NCI-H524 treated with DMSO at 0.1 percent for 48 hours (cell line): ENCODE results near the gene PRKAR1B.

Source experiments
- DNase-seq: peaks from one replicate; lab custom pipeline; 2025; lab: John Stamatoyannopoulos, UW

The PRKAR1B gene

DNA sequence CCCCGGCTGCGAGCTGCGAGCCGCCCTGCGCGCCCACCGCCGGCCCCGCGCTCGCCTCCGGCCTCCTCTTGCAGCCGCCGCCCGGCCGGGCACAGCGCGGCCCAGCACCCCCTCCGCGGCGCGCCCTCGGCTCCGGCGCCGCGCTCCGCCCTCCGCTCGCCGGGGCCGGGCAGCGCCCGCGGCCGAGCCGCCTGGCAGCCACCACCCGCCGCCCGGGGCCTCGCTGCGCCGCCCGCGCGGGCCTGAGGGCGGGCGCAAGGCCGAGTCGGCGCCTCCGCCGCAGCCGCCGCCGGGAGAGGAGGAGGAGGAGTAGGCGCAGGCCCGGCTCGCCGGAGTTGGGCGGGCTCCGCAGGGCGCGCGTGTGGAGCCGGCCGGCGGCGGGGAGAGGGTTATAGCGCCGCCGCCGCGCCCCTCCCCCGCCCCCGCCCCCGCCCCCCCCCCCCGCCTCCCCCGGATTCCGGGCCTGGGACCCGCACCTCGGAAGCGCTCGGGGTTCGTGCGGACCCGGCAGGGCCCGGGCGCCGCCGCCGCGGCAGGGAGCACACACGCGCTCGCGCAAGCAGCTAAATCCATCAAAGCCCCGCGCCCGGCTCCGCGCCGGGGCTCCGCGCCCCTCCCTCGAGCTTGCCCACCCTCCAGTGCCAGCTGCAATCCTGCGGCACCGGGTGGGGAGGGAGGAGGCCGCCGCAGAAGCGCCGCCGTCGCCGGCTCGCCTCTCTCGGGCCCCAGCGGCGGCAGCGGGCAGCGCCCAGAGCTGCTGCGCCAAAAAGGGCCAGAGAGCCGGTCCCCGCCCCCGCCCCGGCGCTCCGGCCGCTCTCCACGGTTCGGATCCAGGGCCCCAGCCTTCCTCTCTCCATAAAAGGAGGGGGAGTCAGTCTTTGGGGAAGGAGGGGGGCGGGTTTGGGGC is 207.3 kb downstream of the PRKAR1B start, which contains the start of gene PDGFA:
Gene PDGFA, minus strand, starts transcription at position 363 of the 907 bp plus-strand sequence. CDS start 845 bp downstream, outside the sequence.
- no peak for DNase-seq

DNA sequence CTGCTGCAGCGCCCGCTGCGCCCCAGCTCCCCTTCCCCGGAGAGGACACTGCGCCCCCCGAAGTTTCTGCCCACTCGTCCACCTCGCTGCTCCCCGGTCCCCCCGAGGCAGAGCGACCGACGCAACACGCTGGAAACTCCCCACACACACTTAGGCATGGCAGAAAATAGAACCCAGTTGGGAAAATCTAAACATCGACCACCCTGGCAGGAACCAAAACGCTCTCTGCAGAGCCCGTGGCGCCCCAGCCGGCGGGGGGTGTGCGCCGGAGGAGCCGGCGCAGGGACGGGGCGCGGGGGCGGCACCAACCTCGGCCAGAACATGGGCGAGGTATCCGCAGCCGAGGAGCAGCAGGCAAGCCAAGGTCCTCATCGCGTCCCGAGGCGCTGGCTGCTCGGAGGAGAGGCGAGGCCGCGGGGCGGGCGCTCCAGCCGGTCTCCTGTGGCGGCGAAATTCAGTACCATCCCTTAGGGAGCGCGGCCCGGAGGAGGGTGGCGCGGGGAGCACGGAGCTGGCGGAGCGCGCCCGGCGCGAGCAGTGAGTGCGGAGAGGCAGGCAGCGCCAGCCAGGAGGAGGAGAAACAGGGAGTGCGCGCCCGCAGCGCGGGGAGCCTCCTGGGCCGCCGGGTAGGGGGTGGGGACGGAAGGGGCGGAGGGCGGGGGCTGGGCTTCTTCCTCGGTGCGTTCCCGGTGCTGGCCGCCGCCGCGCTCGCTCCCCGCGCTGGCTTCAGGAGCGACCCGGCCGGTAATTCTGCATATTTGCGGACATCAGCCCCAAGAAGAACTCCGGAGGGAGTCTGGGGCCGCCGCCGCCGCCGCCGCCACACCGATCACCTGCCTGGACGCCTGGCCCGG is 208.2 kb downstream of the PRKAR1B start:
- DNase-seq = no peak

DNA sequence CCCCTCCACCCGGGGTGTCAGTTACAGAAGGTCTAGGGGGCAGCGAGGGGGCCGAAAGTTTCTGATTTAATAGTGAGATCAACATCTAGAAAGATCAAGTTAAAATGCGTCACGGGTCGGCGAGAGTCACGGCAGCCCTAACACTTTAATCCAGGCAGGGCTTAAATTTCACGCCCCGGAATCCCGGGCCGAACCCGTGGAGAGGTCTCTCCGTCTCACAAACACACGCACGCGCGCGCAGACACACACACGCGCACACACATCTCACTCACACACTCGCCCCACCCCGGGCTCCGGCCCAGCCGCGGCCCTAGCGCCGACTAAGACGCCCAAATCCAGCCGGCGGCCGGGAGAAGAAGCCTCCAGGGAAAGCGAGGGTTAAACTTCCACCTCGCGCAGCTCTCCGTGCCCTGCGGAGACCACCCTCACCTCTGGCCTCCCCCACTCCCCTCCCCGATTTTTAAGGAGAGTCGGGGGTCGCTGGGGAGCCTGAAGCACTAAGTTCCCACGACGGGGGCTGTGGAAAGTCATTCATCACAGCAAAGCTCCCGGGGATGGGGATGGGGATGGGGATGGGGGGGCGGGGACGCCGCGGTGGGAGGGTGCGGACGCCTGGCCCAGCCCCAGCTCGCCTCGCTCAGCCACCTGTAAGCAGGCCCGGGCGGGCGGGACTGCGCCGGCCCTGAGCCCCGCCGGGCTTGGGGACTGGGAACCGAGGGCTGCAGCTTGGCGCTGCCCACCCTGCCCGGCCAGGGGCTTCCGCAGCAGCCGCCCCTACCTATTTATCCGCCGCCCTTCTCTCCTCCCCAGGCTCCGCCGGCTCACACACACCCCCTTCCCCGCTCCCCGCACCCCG is 209.1 kb downstream of the PRKAR1B start:
- DNase-seq = no peak

DNA sequence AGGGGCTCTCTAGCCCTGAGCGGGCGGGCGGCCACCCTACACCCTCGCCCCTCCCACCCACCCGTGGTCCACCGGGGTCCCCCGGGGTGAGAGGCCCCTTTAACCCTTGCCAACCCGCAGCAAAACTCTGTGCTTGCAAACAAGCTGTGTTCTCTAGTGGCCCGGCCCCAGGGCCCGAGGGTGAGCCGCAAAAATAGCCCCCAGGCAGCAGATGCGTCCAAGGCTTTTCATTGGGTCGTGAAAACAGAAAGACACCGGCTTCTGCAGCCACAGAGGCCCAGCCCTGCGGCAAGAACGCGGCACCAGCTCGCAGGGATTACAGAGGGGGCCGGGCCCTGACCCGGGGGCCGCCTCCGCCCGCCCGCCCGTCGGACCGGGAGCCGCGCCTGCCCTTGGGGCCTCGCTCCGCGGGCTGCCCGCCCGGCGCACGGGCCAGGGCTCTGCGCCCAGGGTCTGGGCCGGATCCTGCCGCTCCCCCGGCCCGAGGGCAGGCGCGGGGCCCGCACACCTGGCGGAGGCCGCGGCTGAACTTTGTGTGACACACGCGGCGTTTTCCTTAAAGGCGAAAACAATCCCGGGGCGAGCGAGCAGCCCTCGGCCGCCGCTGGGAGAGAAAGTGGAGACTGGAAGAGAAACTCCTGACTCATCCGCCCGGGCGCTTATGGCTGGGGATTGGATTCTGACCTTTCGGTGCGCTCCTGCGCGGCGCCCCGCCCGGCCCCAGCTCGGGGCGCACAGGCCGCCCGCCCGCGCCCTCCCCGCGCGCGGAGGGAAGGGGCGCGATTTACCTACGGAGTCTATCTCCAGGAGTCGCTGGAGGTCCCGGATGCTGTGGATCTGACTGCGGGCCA is 210.2 kb downstream of the PRKAR1B start:
- DNase-seq = no peak

DNA sequence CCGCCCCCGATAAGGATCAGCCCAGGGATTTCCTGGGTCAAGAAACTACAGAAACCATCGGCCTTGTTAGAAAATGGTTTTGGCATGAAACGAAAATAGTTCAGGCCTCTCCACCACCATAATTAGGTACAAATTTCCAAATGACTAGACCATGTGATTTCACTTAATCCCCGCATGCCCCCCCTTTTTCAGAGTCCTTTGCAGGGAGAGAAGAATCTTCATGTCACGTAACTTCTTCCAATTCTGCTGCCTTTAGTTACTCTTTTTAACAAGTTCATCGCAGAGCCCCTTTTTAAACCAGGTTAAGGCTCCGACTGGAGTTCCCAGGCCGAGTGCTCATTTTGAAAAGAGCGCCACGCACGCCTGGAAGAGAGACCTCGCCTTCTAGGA is 210.9 kb downstream of the PRKAR1B start:
- DNase-seq = no peak

DNA sequence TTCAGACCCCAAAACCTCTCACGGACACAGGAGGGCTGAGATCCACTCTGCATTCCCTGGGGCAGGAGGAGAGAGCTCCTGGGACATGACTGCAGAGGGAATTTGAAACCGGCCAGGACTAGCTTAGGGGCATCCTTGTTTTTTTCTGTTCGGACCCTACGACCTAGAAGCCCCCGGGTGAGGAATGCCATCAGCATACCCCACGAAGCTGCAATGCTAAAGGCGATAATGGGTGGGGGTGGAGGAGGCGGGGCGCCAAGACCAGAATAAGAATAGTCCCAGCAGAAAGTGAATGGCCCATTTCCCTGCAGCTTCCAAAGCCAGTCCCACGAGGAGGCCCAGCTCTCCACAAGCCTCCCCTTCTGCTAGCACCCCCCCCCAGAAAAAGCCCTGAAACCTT is 211.5 kb downstream of the PRKAR1B start:
- DNase-seq = no peak

DNA sequence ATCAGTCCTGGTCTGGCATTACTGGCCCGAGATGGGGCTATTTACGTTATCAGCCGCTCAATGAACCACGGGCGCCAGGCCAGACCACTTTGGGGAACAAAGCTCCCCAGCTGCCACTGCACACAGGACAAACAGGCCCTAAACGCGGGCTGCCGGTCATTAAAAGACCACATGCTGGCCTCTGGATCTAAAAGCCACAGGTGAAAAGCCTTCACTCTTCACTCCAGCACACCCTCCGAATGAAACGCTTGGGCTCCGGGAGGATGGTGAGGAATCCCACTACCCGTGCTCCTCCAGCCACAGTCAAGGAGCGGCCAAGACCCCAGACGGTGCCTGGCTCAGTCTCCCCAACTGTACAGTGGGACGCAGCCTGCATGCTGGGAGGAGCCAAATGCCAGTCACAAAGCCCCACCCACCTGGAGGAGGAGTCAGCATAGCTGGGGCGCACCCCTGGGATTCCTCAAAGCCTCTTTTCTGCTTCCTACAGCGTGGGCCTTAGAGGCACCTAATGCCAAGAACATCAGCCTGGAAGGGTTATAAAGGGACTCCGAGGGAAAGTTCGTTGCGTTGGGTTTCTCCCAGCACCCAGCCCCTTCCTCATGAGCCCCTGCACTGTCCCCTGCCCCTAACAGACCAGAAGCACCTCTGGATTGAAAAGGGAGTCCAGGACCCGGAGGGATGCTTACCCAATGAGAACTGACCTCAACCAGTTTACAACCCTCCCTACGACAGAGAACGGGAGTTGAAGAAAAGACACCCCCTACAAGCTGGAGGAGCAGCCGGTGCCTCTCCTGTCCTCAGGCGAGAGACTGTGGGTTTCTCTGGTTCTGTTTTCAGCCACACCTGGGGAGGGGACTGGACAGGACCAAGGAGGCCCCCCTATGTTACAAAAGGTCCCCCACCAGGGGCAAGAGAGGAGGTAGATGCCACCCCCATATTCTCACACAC is 212.2 kb downstream of the PRKAR1B start:
- no peak for DNase-seq

DNA sequence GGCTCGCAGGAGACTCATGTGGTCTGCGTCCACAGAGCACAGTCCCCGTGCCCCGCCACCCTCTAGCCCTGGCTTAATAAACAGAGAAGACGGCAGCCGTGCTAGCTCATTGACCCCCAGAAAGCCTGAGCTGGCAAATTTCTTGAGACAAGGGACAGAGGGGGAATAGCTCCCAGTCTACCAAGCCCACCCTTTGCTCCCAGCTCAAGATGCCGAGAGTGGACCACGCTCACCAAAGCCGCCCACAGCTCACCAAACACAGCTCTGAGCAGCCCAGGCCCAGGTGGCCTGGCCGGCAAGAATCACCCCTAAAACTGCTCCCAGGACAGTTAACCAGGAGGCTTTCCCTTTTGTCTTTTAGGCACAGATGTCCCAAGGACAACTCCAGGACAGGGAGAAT is 212.8 kb downstream of the PRKAR1B start:
- DNase-seq = no peak

DNA sequence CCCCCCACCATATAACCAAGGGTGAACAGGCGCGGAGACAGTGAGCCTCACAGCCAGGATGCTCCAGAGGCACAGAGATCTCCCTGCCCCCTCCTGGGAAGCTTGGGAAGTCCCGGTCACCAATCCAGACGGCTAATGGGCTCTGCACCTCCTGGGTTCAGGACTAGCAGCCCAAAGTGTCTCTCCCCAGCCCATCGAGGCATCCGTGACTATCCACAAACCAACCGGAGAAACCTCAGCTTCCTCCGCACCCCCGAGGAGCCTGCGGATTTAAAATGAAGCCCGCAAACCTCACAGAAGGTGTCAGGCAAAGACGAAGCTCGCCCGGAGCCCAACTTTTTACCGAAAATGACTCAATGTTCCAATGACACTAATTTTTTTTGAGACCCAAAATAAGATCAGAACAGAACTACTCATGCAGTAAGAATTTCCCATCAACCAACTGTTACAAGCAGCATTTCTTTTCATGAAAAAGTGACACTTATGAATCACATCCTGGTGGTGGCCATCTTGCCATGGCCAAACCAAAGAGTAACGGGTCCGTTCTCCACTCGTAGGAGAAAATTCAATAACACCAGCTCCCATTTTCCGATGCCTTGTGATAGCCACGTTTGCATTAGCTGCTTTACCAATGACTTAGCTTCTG is 213.4 kb downstream of the PRKAR1B start:
- DNase-seq = no peak

DNA sequence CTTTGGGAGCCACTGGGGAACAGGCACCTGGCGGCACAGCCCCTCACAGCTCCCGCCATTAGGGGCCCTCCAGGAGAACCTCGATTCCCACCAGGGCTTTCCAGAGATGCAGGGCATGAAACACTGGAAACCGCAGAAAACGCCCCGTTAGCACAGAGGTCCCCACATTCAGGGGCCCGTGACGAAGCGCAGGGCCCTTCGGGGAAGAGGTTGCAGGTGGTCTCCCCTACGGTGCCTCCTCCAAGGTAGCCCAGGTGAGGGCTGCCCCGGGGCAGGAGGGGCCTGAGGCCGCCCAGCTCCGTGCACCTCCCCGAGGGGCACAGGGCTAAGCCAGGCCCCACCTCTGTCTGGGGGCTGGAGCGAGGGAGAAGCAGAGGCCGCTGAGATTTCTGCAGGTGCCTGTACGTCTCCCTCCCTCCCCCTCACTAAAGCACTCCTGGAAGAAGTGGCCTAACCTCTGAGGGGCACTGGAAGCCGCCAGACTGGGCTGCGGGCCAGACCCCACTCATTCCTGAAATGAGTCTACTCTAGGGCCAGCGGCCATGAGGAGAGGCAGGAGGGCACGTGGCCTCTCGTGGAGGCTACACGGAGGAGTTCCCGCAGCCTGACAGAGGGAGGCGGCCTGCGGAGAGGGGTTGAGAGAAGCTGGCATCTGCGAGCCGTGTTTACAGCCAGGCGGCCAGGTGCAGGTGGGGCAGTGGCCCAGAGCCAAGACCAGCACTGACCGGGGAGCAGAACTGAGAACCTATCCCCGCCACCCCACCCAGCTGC is 214.4 kb downstream of the PRKAR1B start:
- DNase-seq = no peak

DNA sequence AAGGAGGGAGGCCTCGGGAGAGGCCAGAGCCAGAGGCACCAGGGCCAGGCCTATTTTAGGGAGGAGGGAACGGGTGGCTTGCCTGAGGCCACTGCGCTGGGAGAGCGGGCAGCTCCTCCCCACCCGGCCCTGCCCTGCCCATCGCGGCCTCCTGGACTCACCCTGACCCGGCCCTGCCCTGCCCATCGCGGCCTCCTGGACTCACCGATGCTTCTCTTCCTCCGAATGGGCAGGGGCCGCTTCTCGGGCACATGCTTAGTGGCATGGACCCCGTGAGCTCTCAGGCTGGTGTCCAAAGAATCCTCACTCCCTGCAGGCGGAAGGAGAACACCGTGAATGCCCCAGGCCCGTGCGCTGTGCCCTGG is 215.0 kb downstream of the PRKAR1B start:
- no peak for DNase-seq

DNA sequence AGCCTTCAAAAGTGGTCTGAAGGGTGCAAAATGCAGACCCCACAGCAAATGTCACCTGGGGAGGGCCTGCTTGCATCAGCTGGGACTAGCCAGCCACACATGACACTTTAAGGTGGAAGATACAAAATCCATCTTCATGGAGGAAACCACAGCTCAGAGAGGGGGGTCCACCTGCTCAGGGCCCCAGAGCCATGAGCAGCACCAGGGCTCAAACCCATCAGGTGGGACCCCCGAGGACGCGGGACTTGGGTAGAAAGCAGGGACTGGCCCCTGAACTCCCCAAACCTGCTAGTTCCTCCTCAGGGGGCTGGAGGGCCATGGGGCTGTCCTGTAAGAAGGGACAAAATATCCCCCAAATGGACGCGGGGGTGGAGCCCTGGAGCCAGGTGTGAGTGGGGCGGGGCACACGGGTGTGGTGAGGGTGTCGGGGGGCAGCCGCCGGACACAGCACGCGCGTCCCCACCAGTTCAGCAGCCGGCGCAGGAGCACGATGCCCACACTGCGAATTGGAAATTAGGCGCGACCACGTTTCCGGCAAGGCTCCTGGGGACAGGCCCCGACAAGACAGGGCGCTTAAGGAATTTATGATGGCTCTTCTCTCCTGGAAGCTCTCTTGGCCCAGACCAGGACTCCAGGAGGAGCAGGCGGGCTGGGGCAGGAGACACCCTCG is 215.5 kb downstream of the PRKAR1B start:
- DNase-seq = no peak

DNA sequence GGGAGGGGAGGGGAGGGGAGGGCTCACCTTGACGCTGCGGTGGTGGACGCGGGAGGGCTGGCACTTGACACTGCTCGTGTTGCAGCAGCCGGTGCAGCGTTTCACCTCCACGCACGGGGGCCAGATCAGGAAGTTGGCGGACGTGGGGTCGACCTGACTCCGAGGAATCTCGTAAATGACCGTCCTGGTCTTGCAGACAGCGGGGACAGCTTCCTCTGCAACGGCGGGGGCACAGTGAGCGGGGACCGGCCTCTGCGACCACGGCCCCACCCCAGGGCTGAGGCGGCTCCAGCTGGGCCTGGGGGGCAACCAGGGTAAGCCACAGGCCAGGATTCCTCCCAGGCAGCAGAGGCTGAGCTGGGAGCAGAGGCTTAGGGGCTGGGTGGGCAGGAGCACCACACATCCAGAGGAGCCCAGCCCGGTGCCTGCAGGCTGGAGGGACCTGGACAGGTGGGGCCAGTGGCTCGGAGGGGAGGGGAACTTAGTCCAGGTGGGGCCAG is 216.2 kb downstream of the PRKAR1B start:
- no peak for DNase-seq

DNA sequence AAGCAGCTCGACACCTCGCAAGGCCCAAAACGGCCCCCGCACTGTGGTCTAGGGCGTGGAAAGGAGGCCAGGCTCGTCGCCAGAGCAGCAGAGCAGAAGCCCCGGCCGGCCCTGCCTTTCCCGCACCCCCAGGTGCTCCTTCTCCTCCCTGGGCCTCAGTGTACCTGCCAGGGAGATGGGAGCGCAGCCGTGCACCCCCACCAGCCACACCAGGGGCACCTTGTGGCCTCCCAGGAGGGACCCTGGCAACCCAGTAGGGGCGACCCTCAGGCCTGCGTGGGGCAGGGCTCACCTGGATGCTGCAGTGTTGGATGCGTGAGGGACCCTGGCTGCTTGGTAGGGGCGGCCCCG is 217.0 kb downstream of the PRKAR1B start:
- DNase-seq = no peak

DNA sequence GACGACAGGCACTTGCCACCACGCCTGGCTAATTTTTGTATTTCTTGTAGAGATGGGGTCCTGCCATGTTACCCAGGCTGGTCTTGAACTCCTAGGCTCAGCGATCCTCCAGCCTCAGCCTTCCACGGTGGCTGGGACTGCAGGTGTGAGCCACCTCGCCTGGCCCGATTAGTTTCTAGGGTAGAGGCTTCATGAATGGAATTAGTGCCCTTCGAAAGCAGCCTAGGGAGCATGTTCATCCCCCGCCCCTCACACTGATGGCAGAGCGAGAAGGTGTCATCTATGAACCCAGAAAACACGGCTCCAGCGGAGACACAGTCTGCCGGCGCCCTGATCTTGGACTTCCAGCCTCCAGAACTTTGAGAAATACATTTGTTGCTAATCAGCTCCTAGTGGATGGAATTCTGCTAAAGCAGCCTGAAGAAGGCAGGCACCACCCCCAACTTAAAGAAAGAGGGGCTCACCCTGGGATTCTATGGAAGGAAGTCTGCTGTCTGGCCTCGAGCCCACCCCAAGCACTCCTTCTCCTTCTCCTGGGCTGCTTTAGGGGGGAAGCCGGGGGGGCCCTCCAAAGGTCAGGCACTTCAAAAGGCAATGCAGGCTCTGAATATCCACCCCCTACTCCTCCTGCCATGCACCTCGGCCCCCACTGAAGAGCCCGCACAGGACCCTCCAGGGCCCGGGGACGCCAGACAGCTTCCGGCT is 217.5 kb downstream of the PRKAR1B start:
- DNase-seq = no peak

DNA sequence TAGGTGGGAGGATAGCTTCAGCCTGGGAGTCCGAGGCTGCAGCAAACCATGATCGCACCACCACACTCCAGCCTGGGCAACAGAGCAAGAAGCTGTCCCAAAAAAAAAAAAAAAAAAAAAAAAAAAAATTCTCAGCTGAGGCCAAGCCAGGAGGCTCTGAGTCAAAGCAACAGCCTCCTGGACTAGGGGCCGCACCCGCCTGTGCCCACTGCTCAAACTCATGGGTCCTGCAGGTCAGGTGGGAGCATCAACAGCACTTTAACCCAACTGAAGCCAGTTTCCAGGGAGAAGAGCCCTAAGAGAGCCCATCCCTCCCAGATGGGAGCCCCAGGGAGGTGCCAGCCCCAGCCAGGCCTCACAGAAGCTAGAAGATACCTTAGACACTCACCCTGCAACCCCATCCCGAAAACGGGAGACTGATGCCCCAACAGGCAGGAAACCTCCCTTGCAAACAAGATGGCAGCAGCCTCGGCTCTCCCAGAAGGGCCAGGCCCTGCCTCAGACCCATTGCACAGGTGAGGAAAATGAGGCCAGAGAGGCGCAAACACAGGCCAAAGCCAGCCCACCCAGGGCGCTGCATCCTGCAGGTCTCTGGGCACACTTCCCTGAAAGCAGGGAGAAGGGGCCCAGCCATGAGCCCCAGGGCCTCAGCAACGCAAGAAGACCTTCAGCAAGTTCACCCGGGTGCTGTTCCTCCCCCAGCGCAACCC is 218.5 kb downstream of the PRKAR1B start:
- no peak for DNase-seq
